ENCODE data around the gene AADACL2. TPM values are rescaled to one million over a fixed set of nuclear protein-coding genes. Genes with fewer than 3 reads are reported as not detected.

Gene AADACL2
- total and polyA plus RNA-seq, 2 of the 4 experiments (the other 2 are of a cell fraction): not detected

DNA sequence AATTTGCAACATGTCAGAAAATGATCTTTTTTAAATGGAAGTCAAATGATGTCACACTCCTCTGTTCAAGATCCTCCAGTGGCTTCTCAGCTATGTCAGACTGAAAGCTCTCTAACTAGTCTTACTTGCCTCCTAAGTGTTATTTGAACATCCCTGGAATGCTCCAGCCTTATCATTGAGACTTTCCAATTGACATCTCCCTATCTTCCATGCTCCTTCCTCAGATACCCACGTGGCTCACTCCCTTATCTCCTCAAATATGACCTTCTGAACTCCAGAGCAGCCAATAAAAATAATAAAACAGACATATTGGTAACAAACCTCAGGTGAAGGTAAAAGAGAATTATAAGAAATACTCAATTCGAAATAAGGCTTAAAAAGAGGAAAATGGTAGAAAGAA is 54.7 kb downstream of the AADACL2 start:
- no peak overlapping the region for H2AK9ac ChIP-seq (replicated peaks; ENCODE audit: low read depth, low read length, poor library complexity)
- no peak overlapping the region for H3K23ac ChIP-seq (ENCODE audit: low read depth, low read length)
- H3K9me3 ChIP-seq (ENCODE audit: control insufficient read depth, insufficient read depth, low read length): no peaks in the 10 kb centered on the region
- BruUV-seq (replicated peaks): no TSS peak
- no peaks in the 10 kb centered on the region for H3K9me1 ChIP-seq (ENCODE audit: insufficient read depth, low read length)
- H3K14ac ChIP-seq (replicated peaks; ENCODE audit: low read depth, low read length): no peak overlapping the region
- H3K4me3 ChIP-seq (ENCODE audit: insufficient read depth, low read depth, low read length): no peak overlapping the region
- in situ Hi-C loops (cut with MboI; ENCODE audit: low sequenced_read_pairs): no loop called here
- no peak overlapping the region for H4K8ac ChIP-seq (ENCODE audit: low read depth in 2 of 2, low read length in 2 of 2)
- POLR2A ChIA-PET (ENCODE audit: unreplicated experiment): no interaction called here
- no peak for TF ChIP-seq NFE2L2 (IDR thresholded peaks at IDR 0.05; ENCODE audit: low read depth, low read length)
- TF ChIP-seq CEBPB (IDR thresholded peaks at IDR 0.05; ENCODE audit: low read depth, low read length): no peak
- TF ChIP-seq BHLHE40 (IDR thresholded peaks at IDR 0.05; ENCODE audit: low read depth, low read length): no peak
- no peak for TF ChIP-seq SMC3 (IDR thresholded peaks at IDR 0.05; ENCODE audit: low read depth, low read length)
- TF ChIP-seq FOS (IDR thresholded peaks at IDR 0.05; ENCODE audit: low read depth, low read length): no peak
- TF ChIP-seq, protein P1, sequence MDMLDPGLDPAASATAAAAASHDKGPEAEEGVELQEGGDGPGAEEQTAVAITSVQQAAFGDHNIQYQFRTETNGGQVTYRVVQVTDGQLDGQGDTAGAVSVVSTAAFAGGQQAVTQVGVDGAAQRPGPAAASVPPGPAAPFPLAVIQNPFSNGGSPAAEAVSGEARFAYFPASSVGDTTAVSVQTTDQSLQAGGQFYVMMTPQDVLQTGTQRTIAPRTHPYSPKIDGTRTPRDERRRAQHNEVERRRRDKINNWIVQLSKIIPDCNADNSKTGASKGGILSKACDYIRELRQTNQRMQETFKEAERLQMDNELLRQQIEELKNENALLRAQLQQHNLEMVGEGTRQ (IDR thresholded peaks at IDR 0.05; ENCODE audit: low read depth, low read length): no peak
- TF ChIP-seq RAD21 (IDR thresholded peaks at IDR 0.05; ENCODE audit: low read length): no peak
- TF ChIP-seq POLR2A (IDR thresholded peaks at IDR 0.05; ENCODE audit: low read depth, low read length): no peak
- TF ChIP-seq, protein P2, sequence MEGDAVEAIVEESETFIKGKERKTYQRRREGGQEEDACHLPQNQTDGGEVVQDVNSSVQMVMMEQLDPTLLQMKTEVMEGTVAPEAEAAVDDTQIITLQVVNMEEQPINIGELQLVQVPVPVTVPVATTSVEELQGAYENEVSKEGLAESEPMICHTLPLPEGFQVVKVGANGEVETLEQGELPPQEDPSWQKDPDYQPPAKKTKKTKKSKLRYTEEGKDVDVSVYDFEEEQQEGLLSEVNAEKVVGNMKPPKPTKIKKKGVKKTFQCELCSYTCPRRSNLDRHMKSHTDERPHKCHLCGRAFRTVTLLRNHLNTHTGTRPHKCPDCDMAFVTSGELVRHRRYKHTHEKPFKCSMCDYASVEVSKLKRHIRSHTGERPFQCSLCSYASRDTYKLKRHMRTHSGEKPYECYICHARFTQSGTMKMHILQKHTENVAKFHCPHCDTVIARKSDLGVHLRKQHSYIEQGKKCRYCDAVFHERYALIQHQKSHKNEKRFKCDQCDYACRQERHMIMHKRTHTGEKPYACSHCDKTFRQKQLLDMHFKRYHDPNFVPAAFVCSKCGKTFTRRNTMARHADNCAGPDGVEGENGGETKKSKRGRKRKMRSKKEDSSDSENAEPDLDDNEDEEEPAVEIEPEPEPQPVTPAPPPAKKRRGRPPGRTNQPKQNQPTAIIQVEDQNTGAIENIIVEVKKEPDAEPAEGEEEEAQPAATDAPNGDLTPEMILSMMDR (conservative IDR thresholded peaks at IDR 0.05; ENCODE audit: low read depth, low read length): no peak
- no peak for TF ChIP-seq MAZ (IDR thresholded peaks at IDR 0.05; ENCODE audit: borderline replicate concordance, low read depth, low read length)
- no peak for TF ChIP-seq RCOR1 (IDR thresholded peaks at IDR 0.05; ENCODE audit: insufficient replicate concordance, low read length)
- no peak for TF ChIP-seq MXI1 (IDR thresholded peaks at IDR 0.05; ENCODE audit: borderline replicate concordance, low read depth, low read length)
- TF ChIP-seq MAFK (IDR thresholded peaks at IDR 0.05; ENCODE audit: low read depth, low read length): no peak
- TF ChIP-seq CHD1 (IDR thresholded peaks at IDR 0.05; ENCODE audit: low read depth, low read length): no peak
- TF ChIP-seq RFX5 (IDR thresholded peaks at IDR 0.05; ENCODE audit: low read depth, low read length): no peak
- TF ChIP-seq, protein P3, sequence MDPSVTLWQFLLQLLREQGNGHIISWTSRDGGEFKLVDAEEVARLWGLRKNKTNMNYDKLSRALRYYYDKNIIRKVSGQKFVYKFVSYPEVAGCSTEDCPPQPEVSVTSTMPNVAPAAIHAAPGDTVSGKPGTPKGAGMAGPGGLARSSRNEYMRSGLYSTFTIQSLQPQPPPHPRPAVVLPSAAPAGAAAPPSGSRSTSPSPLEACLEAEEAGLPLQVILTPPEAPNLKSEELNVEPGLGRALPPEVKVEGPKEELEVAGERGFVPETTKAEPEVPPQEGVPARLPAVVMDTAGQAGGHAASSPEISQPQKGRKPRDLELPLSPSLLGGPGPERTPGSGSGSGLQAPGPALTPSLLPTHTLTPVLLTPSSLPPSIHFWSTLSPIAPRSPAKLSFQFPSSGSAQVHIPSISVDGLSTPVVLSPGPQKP (IDR thresholded peaks at IDR 0.05; ENCODE audit: borderline replicate concordance, low read depth, low read length): no peak
- no peak overlapping the region for H2AFZ ChIP-seq (replicated peaks; ENCODE audit: low read length, poor library complexity)
- no peak overlapping the region for H3K9ac ChIP-seq (ENCODE audit: low read depth, low read length)
- no peak overlapping the region for H3K56ac ChIP-seq (ENCODE audit: extremely low read depth, insufficient read depth, low read length)
- ATAC-seq (ENCODE audit: low read depth) (no peak), DNase-seq (no peak)
- no peak overlapping the region for H2BK120ac ChIP-seq (ENCODE audit: low read depth, low read length)
- CTCF ChIA-PET: no interaction called here
- no peaks in the 10 kb centered on the region for H3K36me3 ChIP-seq (ENCODE audit: control insufficient read depth, insufficient read depth, low read length)
- no peak overlapping the region for H4K91ac ChIP-seq (ENCODE audit: insufficient read depth, low read depth, low read length)
- no peak overlapping the region for H3K27ac ChIP-seq (ENCODE audit: insufficient read depth, low read length)
- H3K27me3 ChIP-seq (ENCODE audit: control insufficient read depth, insufficient read depth, low read length): no peaks in the 10 kb centered on the region
- intact Hi-C loops (cut with micrococcal nuclease): no loop called here
- WGBS, 2 experiments (ENCODE audit: extremely low coverage in 2 of 2, insufficient read length in 1 of 2): no CpG with 5 or more reads among the region's 2 CpGs
- no peak overlapping the region for H2AK5ac ChIP-seq (ENCODE audit: low read depth, low read length)
- H4K20me1 ChIP-seq (ENCODE audit: insufficient read depth, low read length): no peaks in the 10 kb centered on the region
- H2BK5ac ChIP-seq (ENCODE audit: low read depth, low read length, poor library complexity, severe bottlenecking): no peak overlapping the region
- H3K18ac ChIP-seq (ENCODE audit: low read depth, low read length): no peak overlapping the region
- H2BK20ac ChIP-seq (ENCODE audit: low read depth, low read length): no peak overlapping the region
- no peak overlapping the region for H4K5ac ChIP-seq (ENCODE audit: low read depth, low read length)
- H3K4ac ChIP-seq (ENCODE audit: low read depth, low read length): no peak overlapping the region
- H2BK15ac ChIP-seq (ENCODE audit: low read depth, low read length): no peak overlapping the region
- H3K4me2 ChIP-seq (ENCODE audit: low read depth, low read length): no peak overlapping the region
- H3K79me1 ChIP-seq (ENCODE audit: low read depth in 1 of 2, low read length in 2 of 2): no peaks in the 10 kb centered on the region
- dilution Hi-C loops (cut with HindIII; ENCODE audit: low sequenced_read_pairs, unreplicated experiment): no loop called here
- no peaks in the 10 kb centered on the region for H3K4me1 ChIP-seq (ENCODE audit: control insufficient read depth, insufficient read depth, low read length)
